Breast epithelium (tissue), 3 donors: ENCODE data around the gene PRRC2B.

Experiments
- POLR2AphosphoS5 ChIP-seq, 3 donors: sonication (generic); formaldehyde crosslinking; IDR thresholded peaks; one replicate each; pipeline ENCODE4 v1.6.1; 2017; ENCODE audit warnings: antibody characterized with exemption in 3 of 3
- TF ChIP-seq, protein P1 (sequence below), 3 donors: fragments of 450-650 bp; IDR thresholded peaks; one replicate each; pipeline ENCODE4 v1.5.1; 2016 to 2017; ENCODE audit warnings: antibody characterized with exemption in 3 of 3, mild to moderate bottlenecking in 3 of 3, moderate library complexity in 3 of 3

DNA sequence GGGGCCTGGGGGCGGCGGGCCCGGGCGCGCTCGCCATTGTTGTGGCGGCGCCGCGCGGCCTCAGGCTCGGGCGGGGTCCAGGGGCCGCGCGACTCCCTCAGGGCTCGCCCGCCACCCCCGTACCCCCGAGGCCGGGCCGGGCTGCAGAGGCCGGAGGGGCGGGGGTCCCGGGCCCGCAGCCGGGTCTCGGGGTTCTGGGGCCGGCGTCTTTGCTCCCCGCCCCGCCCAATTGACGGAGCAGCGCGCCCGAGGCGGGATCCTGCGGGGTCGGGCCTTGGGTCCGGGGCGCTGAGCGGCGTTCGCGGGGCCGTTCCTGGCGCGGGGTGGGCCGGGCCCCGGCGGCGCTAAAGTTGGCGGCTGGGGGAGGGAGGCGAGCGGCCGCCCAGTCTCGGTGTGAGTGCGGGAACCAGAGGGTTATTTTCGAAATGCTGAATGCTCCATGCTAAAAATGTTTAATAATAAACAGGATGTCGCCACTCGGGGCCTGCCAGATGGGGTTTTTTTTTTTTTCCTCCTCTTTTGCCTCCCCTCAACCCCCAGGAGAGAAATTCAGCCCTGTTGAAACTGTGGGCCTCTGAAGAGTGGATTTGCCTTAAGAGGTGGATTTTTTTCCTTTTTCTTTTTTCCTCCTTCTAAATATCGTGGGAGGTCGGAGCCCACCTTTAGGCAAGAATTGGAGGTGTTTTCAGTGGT is 724 bp downstream of the PRRC2B start:
- TF ChIP-seq, protein P1, sequence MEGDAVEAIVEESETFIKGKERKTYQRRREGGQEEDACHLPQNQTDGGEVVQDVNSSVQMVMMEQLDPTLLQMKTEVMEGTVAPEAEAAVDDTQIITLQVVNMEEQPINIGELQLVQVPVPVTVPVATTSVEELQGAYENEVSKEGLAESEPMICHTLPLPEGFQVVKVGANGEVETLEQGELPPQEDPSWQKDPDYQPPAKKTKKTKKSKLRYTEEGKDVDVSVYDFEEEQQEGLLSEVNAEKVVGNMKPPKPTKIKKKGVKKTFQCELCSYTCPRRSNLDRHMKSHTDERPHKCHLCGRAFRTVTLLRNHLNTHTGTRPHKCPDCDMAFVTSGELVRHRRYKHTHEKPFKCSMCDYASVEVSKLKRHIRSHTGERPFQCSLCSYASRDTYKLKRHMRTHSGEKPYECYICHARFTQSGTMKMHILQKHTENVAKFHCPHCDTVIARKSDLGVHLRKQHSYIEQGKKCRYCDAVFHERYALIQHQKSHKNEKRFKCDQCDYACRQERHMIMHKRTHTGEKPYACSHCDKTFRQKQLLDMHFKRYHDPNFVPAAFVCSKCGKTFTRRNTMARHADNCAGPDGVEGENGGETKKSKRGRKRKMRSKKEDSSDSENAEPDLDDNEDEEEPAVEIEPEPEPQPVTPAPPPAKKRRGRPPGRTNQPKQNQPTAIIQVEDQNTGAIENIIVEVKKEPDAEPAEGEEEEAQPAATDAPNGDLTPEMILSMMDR (IDR thresholded peaks at IDR 0.05), result no peak
- peak in 1 of 3 donors; percentile 34 for TF ChIP-seq POLR2AphosphoS5 (IDR thresholded peaks at IDR 0.05)
